Measurements from ENCODE around the gene CADM1.

DNA sequence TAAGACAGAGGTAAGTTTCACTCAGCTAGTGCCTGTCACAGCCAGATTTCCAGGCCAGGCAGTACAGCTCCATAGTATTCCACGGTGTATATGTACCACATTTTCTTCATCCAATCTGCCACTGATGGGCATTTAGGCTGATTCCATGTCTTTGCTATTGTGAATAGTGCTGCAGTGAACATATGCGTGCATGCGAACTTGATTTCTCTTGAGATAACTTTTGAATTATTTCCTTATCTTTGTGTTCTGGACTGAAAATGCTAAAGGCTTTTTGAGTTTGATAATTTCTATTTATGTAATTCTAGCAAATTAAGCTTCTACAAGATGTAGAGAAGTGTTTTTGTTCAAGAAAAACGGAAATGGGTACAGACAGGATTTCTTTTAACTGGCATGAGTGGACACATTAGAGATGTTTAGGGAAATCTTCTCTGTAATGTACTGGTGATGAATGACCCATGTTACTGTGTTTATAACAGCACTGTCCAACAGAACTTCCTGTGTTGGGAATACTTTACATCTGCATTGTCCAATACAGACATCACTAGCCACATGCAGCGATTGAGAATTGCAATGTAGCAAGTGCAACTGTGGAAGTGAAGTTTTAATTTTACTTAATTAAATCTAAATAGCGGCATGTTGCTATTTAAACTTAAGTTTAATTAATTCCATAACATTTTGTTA, 151.3 kb downstream of the CADM1 start:
- TF ChIP-seq, protein P1, sequence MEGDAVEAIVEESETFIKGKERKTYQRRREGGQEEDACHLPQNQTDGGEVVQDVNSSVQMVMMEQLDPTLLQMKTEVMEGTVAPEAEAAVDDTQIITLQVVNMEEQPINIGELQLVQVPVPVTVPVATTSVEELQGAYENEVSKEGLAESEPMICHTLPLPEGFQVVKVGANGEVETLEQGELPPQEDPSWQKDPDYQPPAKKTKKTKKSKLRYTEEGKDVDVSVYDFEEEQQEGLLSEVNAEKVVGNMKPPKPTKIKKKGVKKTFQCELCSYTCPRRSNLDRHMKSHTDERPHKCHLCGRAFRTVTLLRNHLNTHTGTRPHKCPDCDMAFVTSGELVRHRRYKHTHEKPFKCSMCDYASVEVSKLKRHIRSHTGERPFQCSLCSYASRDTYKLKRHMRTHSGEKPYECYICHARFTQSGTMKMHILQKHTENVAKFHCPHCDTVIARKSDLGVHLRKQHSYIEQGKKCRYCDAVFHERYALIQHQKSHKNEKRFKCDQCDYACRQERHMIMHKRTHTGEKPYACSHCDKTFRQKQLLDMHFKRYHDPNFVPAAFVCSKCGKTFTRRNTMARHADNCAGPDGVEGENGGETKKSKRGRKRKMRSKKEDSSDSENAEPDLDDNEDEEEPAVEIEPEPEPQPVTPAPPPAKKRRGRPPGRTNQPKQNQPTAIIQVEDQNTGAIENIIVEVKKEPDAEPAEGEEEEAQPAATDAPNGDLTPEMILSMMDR (optimal IDR thresholded peaks at IDR 0.05 in 1 of 3, IDR thresholded peaks at IDR 0.05 in 1 of 3, conservative IDR thresholded peaks at IDR 0.05 in 1 of 3; ENCODE audit: extremely low read depth in 1 of 3, insufficient read depth in 2 of 3, low read length in 3 of 3), result no peak
- TF ChIP-seq EZH2 (IDR thresholded peaks at IDR 0.05; ENCODE audit: low read length), result no peak

Data from keratinocyte (primary cell).